Measurements from ENCODE around the gene PTGIS.

Gene PTGIS

GRCh38 chr20:49478754-49479689 is 88.9 kb downstream of the PTGIS start:
- in situ Hi-C loops (cut with MboI; ENCODE audit: low sequenced_read_pairs) = no loop called here

GRCh38 chr20:49478266-49478665 is 89.7 kb downstream of the PTGIS start:
- in situ Hi-C loops (cut with MboI; ENCODE audit: low sequenced_read_pairs) = no loop called here

- in situ Hi-C loops (cut with MboI; ENCODE audit: low sequenced_read_pairs) = no loop called here
These were observed 90.7 kb downstream of the PTGIS start for GRCh38 chr20:49477200-49477599.

DNA sequence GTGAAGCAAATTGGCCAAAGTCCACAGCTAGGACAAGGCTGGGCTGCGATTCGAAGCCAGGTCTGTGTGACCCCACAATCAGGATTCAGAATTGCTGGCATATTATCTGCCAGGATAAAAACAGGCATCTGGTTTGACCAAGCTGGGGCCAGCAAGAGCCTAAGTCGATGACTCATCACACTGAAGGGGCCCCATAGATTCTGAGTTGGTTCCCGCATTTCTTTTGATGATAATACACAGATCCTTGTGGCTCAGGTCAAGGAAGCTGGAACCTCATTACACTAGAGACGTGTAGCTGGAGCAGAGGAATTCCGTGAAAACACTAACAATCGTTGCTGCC is 92.0 kb downstream of the PTGIS start:
- in situ Hi-C loops (cut with MboI; ENCODE audit: low sequenced_read_pairs) = no loop called here

DNA sequence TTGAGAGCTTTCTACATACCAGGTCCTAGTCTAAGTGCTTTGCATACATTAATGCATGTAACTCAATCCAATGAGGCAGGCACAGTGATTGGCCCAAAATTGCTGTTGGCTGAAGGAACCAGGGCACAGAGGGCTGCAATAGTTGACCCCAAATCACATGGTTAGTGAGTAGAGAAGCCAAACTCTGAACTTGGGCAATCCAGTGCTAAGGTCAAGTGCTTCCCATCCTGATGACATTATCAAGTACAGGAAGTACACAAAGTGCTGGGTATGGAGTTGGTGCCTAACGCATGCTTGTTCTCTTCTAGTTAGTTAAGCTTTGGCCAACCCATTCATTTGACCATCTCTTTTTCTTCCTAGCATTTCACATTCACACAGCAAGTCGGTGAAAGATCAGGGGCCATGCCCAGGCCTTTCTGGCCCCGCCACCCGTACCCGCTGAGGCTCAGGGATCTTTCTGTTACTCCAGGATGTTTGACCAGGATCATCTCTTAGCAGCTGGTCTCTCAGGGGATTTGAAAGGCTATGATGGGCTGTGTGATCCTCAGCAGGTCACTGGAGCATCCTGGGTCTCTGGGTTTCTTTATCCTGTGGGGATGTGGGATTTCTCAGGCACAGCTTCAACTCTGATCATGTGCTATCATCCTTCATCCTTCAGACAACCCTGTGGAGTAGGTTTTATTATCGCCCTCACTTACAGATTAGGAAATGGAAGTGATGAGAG is 92.5 kb downstream of the PTGIS start:
- in situ Hi-C loops (cut with MboI; ENCODE audit: low sequenced_read_pairs) = no loop called here

DNA sequence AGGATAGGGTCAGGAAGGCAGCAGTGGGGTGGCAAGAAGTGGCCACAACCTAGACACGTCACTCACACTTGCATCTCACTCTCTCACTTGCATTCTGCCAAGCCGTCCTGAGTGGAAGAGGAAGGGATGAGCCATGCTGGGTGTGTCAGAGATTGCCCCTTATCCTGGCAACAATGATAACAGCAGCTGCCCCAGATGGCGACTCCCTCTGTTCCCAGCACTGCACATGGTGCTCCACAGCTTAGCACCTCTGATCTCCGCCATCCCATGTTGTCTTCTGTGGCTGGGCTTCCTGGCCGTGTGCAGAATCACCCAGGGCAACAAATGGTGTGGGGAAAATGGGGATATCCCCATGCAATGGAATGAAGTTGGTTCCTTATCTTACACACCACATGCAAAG is 96.5 kb downstream of the PTGIS start:
- in situ Hi-C loops (cut with MboI; ENCODE audit: low sequenced_read_pairs) = no loop called here

DNA sequence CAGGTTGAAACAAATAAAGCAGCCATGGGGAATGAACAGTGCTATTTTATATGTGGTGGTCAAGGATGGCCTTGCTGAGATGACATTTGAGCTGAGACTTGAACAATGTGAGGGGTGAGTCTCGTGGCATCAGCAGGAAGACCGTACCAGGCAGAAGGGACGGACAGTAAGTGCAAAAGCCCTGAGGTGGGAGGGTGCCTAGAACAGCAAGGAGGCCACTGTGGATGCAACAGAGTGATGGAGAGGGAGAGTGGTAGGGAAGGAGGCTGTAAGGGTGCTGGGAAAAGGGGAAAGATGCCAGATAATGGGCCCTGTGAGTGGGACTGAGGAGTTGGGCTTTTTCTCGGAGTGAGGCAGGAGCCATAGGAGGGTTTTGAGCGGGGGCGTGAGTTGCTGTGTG is 97.0 kb downstream of the PTGIS start:
- in situ Hi-C loops (cut with MboI; ENCODE audit: low sequenced_read_pairs) = no loop called here

- in situ Hi-C loops (cut with MboI; ENCODE audit: low sequenced_read_pairs) = no loop called here
These were observed 98.9 kb downstream of the PTGIS start for GRCh38 chr20:49469060-49469459.

- in situ Hi-C loops (cut with MboI; ENCODE audit: low sequenced_read_pairs) = no loop called here
These were observed 99.5 kb downstream of the PTGIS start for GRCh38 chr20:49468412-49468811.

DNA sequence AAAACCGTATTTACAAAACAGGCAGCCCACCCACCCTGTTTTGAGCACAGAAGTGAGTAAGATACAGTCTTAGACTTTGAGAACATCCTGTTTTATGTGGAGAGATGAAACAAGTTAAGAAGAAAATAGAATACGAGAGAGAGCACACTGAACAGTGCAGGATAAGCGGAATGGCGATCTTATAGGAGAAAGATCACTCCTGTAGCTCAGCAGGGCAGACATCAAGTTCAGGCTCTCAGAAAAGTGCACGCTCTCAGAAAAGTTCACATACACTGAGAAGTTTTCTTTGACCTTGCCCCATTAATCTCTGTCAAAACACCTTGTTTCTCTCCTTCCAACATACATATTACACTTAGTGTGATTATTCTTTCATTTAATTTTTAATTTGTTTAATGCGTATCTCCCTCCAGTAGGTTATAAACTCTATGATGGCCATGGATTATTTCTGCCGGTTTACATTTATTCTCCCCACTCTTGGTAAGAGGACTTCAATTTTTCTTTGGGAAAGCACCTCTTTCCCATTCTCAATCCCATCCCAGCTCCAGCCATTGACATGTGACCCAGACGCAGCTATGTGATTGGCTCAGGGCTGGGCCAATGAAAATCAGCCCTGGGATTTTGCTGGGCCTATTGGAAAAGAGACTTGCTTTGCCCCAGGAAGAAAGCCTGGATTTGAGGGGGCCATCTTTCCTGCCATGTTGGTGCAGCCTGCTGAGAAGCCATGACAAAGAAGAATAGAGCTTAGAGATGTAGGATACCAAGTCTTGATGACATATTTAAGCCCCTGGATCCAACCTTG is 101.6 kb downstream of the PTGIS start:
- in situ Hi-C loops (cut with MboI; ENCODE audit: low sequenced_read_pairs) = no loop called here

DNA sequence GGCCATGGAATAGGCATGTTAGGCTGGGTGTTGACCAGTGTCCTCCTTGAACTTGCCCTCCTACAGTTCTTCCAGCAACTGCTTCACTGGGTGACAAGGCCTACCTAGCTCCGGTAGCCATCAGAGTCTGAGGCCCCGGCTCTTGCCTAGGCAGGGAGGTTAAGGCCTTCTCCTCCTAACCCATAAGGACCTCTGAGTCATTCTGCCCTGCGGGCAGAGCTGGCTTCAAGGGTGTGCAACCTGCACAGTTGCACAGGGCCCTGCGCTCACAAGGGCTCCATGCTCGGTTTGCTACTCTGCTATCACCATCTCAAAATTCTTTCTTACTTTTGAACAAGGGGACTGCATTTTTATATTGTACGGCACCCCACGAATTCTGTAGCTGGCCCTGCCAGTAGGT is 103.4 kb downstream of the PTGIS start:
- in situ Hi-C loops (cut with MboI; ENCODE audit: low sequenced_read_pairs) = no loop called here

DNA sequence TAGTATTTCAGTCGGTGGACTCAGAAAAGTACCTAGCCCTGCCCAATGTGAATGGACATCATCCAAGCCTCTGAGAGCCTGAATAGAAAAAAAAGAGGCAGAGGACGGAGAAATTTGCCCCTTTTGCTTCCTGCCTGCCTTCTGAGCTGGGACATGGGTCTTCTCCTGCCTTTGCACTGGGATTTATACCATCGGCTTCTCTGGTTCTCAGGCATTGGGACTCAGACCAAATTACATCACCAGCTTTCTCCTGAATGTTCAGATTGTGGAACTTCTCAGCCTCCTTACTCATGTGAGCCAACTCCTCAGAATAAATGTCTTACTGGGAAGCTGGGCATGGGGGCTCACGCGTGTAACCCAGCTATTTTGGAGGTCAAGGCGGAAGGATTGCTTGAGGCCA is 105.3 kb downstream of the PTGIS start:
- in situ Hi-C loops (cut with MboI; ENCODE audit: low sequenced_read_pairs) = no loop called here

- in situ Hi-C loops (cut with MboI; ENCODE audit: low sequenced_read_pairs) = no loop called here
These were observed 105.9 kb downstream of the PTGIS start for GRCh38 chr20:49461894-49462620.

DNA sequence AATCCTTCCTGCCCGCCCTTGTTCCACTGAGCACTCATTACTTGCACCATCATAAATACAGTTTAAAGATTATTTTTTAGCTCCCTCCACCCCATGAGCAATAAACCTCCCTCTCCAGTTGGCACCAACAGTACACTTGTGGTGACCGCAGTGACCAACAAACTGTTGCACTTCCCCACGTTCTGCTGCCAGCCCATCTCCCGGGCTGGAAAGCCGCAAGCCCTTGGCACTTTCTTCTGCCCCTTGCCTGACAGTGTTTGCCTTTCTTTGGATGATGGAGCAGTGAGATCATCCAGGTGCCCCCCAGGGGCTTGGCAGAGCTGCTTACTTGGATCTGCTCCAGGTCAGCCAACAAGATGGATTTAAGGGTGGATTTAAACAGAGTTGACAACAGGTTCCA is 107.0 kb downstream of the PTGIS start:
- in situ Hi-C loops (cut with MboI; ENCODE audit: low sequenced_read_pairs) = no loop called here

- in situ Hi-C loops (cut with MboI; ENCODE audit: low sequenced_read_pairs) = no loop called here
These were observed 107.8 kb downstream of the PTGIS start for GRCh38 chr20:49460131-49460530.

DNA sequence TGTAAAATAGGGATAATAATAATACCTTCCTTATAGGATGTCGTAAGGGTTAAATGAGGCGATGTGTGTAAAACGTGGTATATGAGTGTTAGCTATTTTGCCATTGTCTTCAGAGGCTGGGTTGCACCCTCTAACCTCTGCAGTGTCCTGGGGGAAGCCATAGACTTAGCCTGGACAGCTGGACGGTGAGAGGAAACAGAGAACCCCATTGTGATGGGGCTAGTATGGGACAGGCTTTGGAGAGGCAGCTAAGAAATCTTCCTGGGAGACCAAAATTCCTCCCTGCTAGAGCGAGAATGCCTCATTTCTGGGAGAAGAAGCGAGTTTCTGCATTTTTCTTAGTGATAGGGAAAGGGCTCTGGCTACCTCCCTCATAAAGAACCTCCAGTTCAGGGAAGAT is 108.3 kb downstream of the PTGIS start:
- in situ Hi-C loops (cut with MboI; ENCODE audit: low sequenced_read_pairs) = no loop called here

DNA sequence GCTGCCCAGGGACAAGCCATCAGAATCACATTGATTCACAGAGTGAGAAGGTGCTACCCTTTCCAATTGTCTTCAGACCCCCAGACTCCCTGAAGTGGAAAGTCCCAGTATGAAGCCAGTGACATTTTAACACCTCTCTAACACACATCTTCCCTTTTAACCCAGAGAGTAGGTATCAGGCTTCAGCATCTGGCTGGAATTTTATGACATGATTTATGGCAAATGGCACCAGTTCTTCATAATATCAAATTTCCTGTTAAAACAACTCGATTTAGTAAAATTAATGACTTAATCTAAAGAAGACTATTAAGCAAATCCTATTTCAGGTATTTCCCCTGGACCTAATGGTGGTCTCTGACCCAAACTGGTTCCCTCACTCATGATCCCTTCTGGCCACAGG is 110.5 kb downstream of the PTGIS start:
- in situ Hi-C loops (cut with MboI; ENCODE audit: low sequenced_read_pairs) = no loop called here

GRCh38 chr20:49456646-49457045 is 111.3 kb downstream of the PTGIS start:
- in situ Hi-C loops (cut with MboI; ENCODE audit: low sequenced_read_pairs) = no loop called here

- in situ Hi-C loops (cut with MboI; ENCODE audit: low sequenced_read_pairs) = no loop called here
These were observed 112.2 kb downstream of the PTGIS start for GRCh38 chr20:49455691-49456090.

All from HL-60/S4 treated with phorbol 12-myristate 13-acetate at 8.2 ng/mL for 4 days and 3 days (cell line).